Stomach (tissue), 9 donors: ENCODE data around the gene EPHB4. TPM values are rescaled to one million over a fixed set of nuclear protein-coding genes. Genes with fewer than 3 reads are reported as not detected.
"Not testable (repeated sequence)": the region's sequence is repeated elsewhere in the genome, so short reads cannot be mapped to it uniquely, and the experiment has no call there.

Experiments used
- DNase-seq, 2 donors: peaks; one replicate each; pipeline versions ENCODE4 v3.0.0 to v3.0.0-alpha.2; 2013 to 2019
- H3K27ac ChIP-seq, 5 donors: fragments of 200-600 bp in 4 of 5; sonication (generic) in 4 of 5; one replicate each; pipeline ENCODE4 v1.5.1; 2013 to 2019; ENCODE audit warnings: mild to moderate bottlenecking in 1 of 5, moderate library complexity in 1 of 5
- H3K27me3 ChIP-seq, 3 donors: fragments of 200-600 bp; sonication (generic); one replicate each; pipeline ENCODE4 v1.5.1; 2017 to 2019; ENCODE audit warnings: mixed run types in 1 of 3
- H3K36me3 ChIP-seq, 4 donors: fragments of 200-600 bp; sonication (generic); 1 replicate in 3 of 4; 2 replicates in 1 of 4; pipeline ENCODE4 v1.5.1; 2016 to 2019
- H3K4me1 ChIP-seq, 4 donors: fragments of 200-600 bp; sonication (generic); one replicate each; pipeline ENCODE4 v1.5.1; 2016 to 2019
- H3K4me3 ChIP-seq, 4 donors: fragments of 200-600 bp; sonication (generic) in 3 of 4; one replicate each; pipeline ENCODE4 v1.5.1; 2016 to 2019; ENCODE audit warnings: mild to moderate bottlenecking in 1 of 4
- H3K9me3 ChIP-seq, 4 donors: fragments of 200-600 bp; sonication (generic); one replicate each; pipeline ENCODE4 v1.5.1; 2016 to 2019
- EP300 ChIP-seq: sonication (generic); formaldehyde crosslinking; IDR thresholded peaks from one replicate; pipeline ENCODE4 v1.6.1; 2017; ENCODE audit warnings: antibody characterized with exemption
- POLR2A ChIP-seq, 4 donors: fragments of 450-650 bp; IDR thresholded peaks; one replicate each; pipeline ENCODE4 v1.6.1; 2016; ENCODE audit warnings: antibody characterized with exemption in 4 of 4, control low read depth in 2 of 4, mild to moderate bottlenecking in 1 of 4, moderate library complexity in 1 of 4
- POLR2AphosphoS5 ChIP-seq, 3 donors: sonication (generic); formaldehyde crosslinking; IDR thresholded peaks; one replicate each; pipeline ENCODE4 v1.6.1; 2016; ENCODE audit warnings: antibody characterized with exemption in 3 of 3
- WGBS, 5 donors: extraction: QIAGEN DNeasy Blood & Tissue Kit in 3 of 5; methylation state at CpG; one replicate each; pipeline versions ENCODE4 v1.1.5 to v1.1.7; 2013 to 2018; 5-methylcytosine and 5-hydroxymethylcytosine counted together
- intact Hi-C: fragments of 100-400 bp; cut with DNase I; formaldehyde crosslinking; loops from one replicate; pipeline ENCODE4 v1.15.1; 2023; ENCODE audit warnings: low total_unique reads
- polyA plus RNA-seq, 3 donors: library from polyadenylated mRNA; stranded (reverse); fragments of 200-250 nt; gene quantifications; one replicate each; pipeline ENCODE4 v1.2.3, GENCODE V29; 2013
- small RNA-seq, 4 donors: library from RNA; depleted of rRNA; stranded (forward); fragments of <200 nt; gene quantifications; one replicate each; pipeline ENCODE3, GENCODE V24; 2016
- total RNA-seq, 5 donors: library from RNA; depleted of rRNA; stranded (reverse); fragments of >200 nt; gene quantifications; one replicate each; pipeline versions ENCODE4 v1.1.0 to v1.2.3, GENCODE V29; 2014 to 2016
- TF ChIP-seq, protein P1 (sequence below), 7 experiments: fragments of 450-650 bp in 4 of 7; fragments of 200-600 bp in 3 of 7; sonication (generic) in 3 of 7; IDR thresholded peaks; one replicate each; pipeline ENCODE4 v1.5.1; 2016 to 2019; ENCODE audit warnings: antibody characterized with exemption in 7 of 7, control low read depth in 2 of 7, mild to moderate bottlenecking in 1 of 7
- donor health status: healthy with polysubstance abuse.
- donor health status: Bipolar disorder and iron deficiency.
- donor health status: healthy.

The EPHB4 gene
- total and polyA plus RNA-seq, 8 donors, result 7.3 to 128 (median 33.0) TPM

DNA sequence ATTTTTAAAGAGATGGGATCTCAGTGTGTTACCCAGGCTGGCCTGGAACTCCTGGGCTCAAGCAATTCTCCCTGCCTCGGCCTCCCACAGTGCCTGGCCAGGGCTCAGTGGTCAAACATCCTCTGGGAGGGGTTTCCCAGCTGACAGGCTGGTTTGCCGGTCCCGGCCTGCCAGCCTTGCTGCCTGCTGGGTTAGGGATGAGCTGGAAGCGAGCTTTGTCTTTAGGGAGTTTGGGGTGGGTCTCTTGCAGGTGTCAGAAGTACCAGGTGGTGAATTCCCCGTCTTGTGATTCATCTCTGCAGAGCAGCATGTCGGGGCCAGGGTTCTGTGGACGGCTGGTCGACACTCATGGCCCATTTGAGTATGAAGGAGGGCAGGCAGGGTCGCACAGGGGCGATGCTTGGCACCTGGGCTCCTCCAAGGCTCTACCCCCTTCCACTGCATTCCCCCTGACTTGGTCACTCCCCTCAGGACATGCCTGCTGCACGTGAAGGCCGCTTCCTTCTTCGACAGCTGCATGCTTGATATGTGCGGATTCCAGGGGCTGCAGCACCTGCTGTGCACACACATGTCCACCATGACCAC is 63.7 kb downstream of the EPHB4 start:
- no peak for DNase-seq
- no peak overlapping the region for H3K27ac ChIP-seq
- no peaks in the 10 kb centered on the region for H3K9me3 ChIP-seq
- intact Hi-C loops, result no loop called here
- peaks cover 0 to 18% (median 0%) of the 10 kb centered on the region in 3 donors for H3K27me3 ChIP-seq
- no peak overlapping the region for H3K4me3 ChIP-seq
- H3K36me3 ChIP-seq, result no peaks in the 10 kb centered on the region
- no peaks in the 10 kb centered on the region for H3K4me1 ChIP-seq
- TF ChIP-seq EP300, result no peak
- 55 to 74% (median 64%) methylated on average over 11 to 14 of the region's 14 CpGs for WGBS, 5 donors

DNA sequence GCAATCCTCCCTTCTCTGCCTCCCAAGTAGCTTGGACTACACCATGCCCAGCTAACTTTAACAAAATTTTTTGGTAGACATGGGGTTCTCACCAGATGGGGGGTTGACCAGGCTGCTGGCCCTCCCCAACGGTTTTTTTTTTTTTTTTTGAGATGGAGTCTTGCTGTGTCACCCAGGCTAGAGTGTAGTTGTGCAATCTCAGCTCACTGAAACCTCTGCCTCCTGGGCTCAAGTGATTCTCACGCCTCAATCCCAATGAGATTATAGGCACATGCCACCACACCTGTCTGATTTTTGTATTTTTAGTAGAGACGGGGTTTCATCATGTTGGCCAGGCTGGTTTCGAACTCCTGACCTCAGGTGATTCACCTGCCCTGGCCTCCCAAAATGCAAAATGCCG is 64.5 kb downstream of the EPHB4 start:
- WGBS, 5 donors, result 72 to 78% (median 74%) methylated on average over 5 of the region's 5 CpGs
- H3K36me3 ChIP-seq, result not testable (repeated sequence)

GRCh38 chr7:100759357-100760171 is 67.8 kb downstream of the EPHB4 start:
- TF ChIP-seq EP300 (no peak), POLR2AphosphoS5 (IDR thresholded peaks at IDR 0.05) (no peak), POLR2A (IDR thresholded peaks at IDR 0.05) (no peak)
- TF ChIP-seq, protein P1, sequence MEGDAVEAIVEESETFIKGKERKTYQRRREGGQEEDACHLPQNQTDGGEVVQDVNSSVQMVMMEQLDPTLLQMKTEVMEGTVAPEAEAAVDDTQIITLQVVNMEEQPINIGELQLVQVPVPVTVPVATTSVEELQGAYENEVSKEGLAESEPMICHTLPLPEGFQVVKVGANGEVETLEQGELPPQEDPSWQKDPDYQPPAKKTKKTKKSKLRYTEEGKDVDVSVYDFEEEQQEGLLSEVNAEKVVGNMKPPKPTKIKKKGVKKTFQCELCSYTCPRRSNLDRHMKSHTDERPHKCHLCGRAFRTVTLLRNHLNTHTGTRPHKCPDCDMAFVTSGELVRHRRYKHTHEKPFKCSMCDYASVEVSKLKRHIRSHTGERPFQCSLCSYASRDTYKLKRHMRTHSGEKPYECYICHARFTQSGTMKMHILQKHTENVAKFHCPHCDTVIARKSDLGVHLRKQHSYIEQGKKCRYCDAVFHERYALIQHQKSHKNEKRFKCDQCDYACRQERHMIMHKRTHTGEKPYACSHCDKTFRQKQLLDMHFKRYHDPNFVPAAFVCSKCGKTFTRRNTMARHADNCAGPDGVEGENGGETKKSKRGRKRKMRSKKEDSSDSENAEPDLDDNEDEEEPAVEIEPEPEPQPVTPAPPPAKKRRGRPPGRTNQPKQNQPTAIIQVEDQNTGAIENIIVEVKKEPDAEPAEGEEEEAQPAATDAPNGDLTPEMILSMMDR (IDR thresholded peaks at IDR 0.05), result no peak
- intact Hi-C loops, result no loop called here
- Histone ChIP-seq H3K4me3 (no peak overlapping the region), H3K27ac (no peak overlapping the region), H3K36me3 (no peaks in the 10 kb centered on the region), H3K9me3 (no peaks in the 10 kb centered on the region), H3K27me3 (peaks cover 0 to 17% (median 0%) of the 10 kb centered on the region in 3 donors), H3K4me1 (no peaks in the 10 kb centered on the region)
- no peak for DNase-seq
- 52 to 62% (median 59%) methylated on average over 9 to 19 of the region's 19 CpGs for WGBS, 5 donors

More for the DNA sequence above, 64.5 kb downstream of the EPHB4 start:
- H3K27ac ChIP-seq, H3K9me3 ChIP-seq, intact Hi-C loops, H3K4me3 ChIP-seq, H3K4me1 ChIP-seq, DNase-seq: not testable (repeated sequence)
- peaks cover 0 to 17% (median 0%) of the 10 kb centered on the region in 3 donors for H3K27me3 ChIP-seq

DNA sequence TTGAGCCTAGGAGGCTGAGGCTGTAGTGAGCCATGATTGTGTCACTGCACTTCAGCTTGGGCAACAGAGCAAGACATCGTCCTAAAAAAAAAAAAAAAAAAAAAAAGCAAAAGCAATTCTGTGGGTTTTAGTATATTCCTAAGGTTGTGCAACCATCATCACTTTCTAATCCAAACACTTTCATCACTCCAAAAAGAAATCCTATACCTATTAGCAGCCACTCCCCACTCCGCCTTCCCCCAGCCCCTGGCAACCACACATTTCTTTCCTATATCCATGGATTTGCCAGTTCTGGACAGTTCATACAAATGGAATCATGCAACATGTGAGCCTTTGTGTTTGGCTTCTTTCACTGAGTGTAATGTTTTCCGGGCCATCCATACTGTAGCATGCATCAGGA is 73.6 kb downstream of the EPHB4 start:
- Histone ChIP-seq H3K27ac (no peak overlapping the region), H3K36me3 (no peaks in the 10 kb centered on the region), H3K4me1 (no peaks in the 10 kb centered on the region), H3K9me3 (no peaks in the 10 kb centered on the region), H3K27me3 (peaks cover 0 to 41% (median 10%) of the 10 kb centered on the region in 3 donors), H3K4me3 (no peak overlapping the region)
- intact Hi-C loops, result no loop called here
- no peak for DNase-seq
- no peak for TF ChIP-seq POLR2AphosphoS5 (IDR thresholded peaks at IDR 0.05)
- TF ChIP-seq, protein P1 (IDR thresholded peaks at IDR 0.05), result no peak
- no peak for TF ChIP-seq POLR2A (IDR thresholded peaks at IDR 0.05)
- no peak for TF ChIP-seq EP300
- WGBS, 5 donors, result 75 to 87% (median 82%) methylated on average over 2 to 3 of the region's 3 CpGs

- no peak overlapping the region for H3K4me3 ChIP-seq
- TF ChIP-seq POLR2AphosphoS5 (IDR thresholded peaks at IDR 0.05), result no peak
- TF ChIP-seq, protein P1 (IDR thresholded peaks at IDR 0.05), result no peak
- no peak for TF ChIP-seq POLR2A (IDR thresholded peaks at IDR 0.05)
- TF ChIP-seq EP300, result no peak
- no peaks in the 10 kb centered on the region for H3K36me3 ChIP-seq
- intact Hi-C loops, result no loop called here
- peaks cover 0 to 44% (median 10%) of the 10 kb centered on the region in 3 donors for H3K27me3 ChIP-seq
- no peaks in the 10 kb centered on the region for H3K9me3 ChIP-seq
- no peak overlapping the region for H3K27ac ChIP-seq
- H3K4me1 ChIP-seq, result no peaks in the 10 kb centered on the region
- 75 to 86% (median 79%) methylated on average over 5 of the region's 5 CpGs for WGBS, 5 donors
- no peak for DNase-seq
Observed at GRCh38 chr7:100752994-100753393, 74.3 kb downstream of the EPHB4 start.

Small RNA genes lying within 50 kb of the gene (small RNA-seq; reads per million reads assigned to genes)
- 0 reads per million in 4 donors for gene RN7SL750P

Other genes starting within 250 kb of the EPHB4 start
- gene LRCH4, start 241.4 kb downstream of the EPHB4 start, total RNA-seq, result 100 to 1,000 TPM in 3 of 5 donors, 10 to 100 TPM in 2; 23.7 to 263 (median 154) TPM
- 10 to 100 TPM; 23.5 to 39.5 (median 26.0) TPM for gene LRCH4, start 241.4 kb downstream of the EPHB4 start, polyA plus RNA-seq
- gene FBXO24, start 241.2 kb downstream of the EPHB4 start, total RNA-seq, result under 1 TPM in 3 of 5 donors, not detected in 2; 0.37 to 0.45 (median 0.43) TPM
- under 1 TPM in 2 of 3 donors, not detected in 1; 0.44 to 0.88 TPM for gene FBXO24, start 241.2 kb downstream of the EPHB4 start, polyA plus RNA-seq
- 100 to 1,000 TPM in 1 of 5 donors, 10 to 100 TPM in 4; 15.8 to 129 (median 37.8) TPM for gene PCOLCE, start 225.2 kb downstream of the EPHB4 start, total RNA-seq
- gene PCOLCE, start 225.2 kb downstream of the EPHB4 start, polyA plus RNA-seq, result 10 to 100 TPM; 15.6 to 25.0 (median 18.6) TPM
- gene MOSPD3, start 215.0 kb downstream of the EPHB4 start, total RNA-seq, result 10 to 100 TPM in 2 of 5 donors, 1 to 10 TPM in 2, not detected in 1; 4.0 to 21.1 (median 9.8) TPM
- 10 to 100 TPM; 20.4 to 30.7 (median 29.1) TPM for gene MOSPD3, start 215.0 kb downstream of the EPHB4 start, polyA plus RNA-seq
- gene TFR2, start 186.0 kb downstream of the EPHB4 start, total RNA-seq, result 10 to 100 TPM in 1 of 5 donors, 1 to 10 TPM in 3, not detected in 1; 1.2 to 11.6 (median 3.3) TPM
- 1 to 10 TPM; 1.7 to 5.1 (median 3.1) TPM for gene TFR2, start 186.0 kb downstream of the EPHB4 start, polyA plus RNA-seq
- gene ACTL6B, start 171.1 kb downstream of the EPHB4 start, total RNA-seq, result under 1 TPM in 2 of 5 donors, not detected in 3; 0.37 to 0.43 TPM
- gene ACTL6B, start 171.1 kb downstream of the EPHB4 start, polyA plus RNA-seq, result 1 to 10 TPM in 2 of 3 donors, under 1 TPM in 1; 0.25 to 1.4 (median 1.2) TPM
- 100 to 1,000 TPM in 3 of 5 donors, 10 to 100 TPM in 2; 52.9 to 290 (median 152) TPM for gene GNB2, start 153.8 kb downstream of the EPHB4 start, total RNA-seq
- 100 to 1,000 TPM; 147 to 219 (median 169) TPM for gene GNB2, start 153.8 kb downstream of the EPHB4 start, polyA plus RNA-seq
- 100 to 1,000 TPM in 1 of 5 donors, 10 to 100 TPM in 4; 27.9 to 127 (median 87.9) TPM for gene GIGYF1, start 133.3 kb downstream of the EPHB4 start, total RNA-seq
- gene GIGYF1, start 133.3 kb downstream of the EPHB4 start, polyA plus RNA-seq, result 10 to 100 TPM; 10.5 to 19.9 (median 19.7) TPM
- gene POP7, start 121.4 kb downstream of the EPHB4 start, total RNA-seq, result 10 to 100 TPM in 4 of 5 donors, not detected in 1; 23.3 to 70.1 (median 38.3) TPM
- gene POP7, start 121.4 kb downstream of the EPHB4 start, polyA plus RNA-seq, result 10 to 100 TPM; 38.1 to 45.2 (median 39.0) TPM
- not detected for gene EPO, start 107.1 kb downstream of the EPHB4 start, total RNA-seq
- not detected for gene EPO, start 107.1 kb downstream of the EPHB4 start, polyA plus RNA-seq
- not detected for gene ZAN, start 93.9 kb downstream of the EPHB4 start, total RNA-seq
- not detected for gene ZAN, start 93.9 kb downstream of the EPHB4 start, polyA plus RNA-seq
- 10 to 100 TPM in 3 of 5 donors, 1 to 10 TPM in 2; 2.9 to 44.6 (median 25.9) TPM for gene SLC12A9, start 25.2 kb upstream of the EPHB4 start, total RNA-seq
- gene SLC12A9, start 25.2 kb upstream of the EPHB4 start, polyA plus RNA-seq, result 10 to 100 TPM in 1 of 3 donors, 1 to 10 TPM in 2; 4.9 to 21.7 (median 9.0) TPM
- 10 to 100 TPM in 3 of 5 donors, 1 to 10 TPM in 2; 4.7 to 44.3 (median 14.7) TPM for gene TRIP6, start 39.9 kb upstream of the EPHB4 start, total RNA-seq
- 10 to 100 TPM; 23.8 to 50.0 (median 26.2) TPM for gene TRIP6, start 39.9 kb upstream of the EPHB4 start, polyA plus RNA-seq
- 100 to 1,000 TPM in 2 of 5 donors, 10 to 100 TPM in 3; 45.2 to 184 (median 86.2) TPM for gene SRRT, start 47.6 kb upstream of the EPHB4 start, total RNA-seq
- 10 to 100 TPM; 63.7 to 97.1 (median 68.9) TPM for gene SRRT, start 47.6 kb upstream of the EPHB4 start, polyA plus RNA-seq
- 10 to 100 TPM in 1 of 5 donors, under 1 TPM in 1, not detected in 3; 0.73 to 22.6 TPM for gene UFSP1, start 62.2 kb upstream of the EPHB4 start, total RNA-seq
- gene UFSP1, start 62.2 kb upstream of the EPHB4 start, polyA plus RNA-seq, result 1 to 10 TPM; 2.0 to 4.3 (median 4.1) TPM
- 1 to 10 TPM in 1 of 5 donors, under 1 TPM in 1, not detected in 3; 0.43 to 2.4 TPM for gene ACHE, start 68.4 kb upstream of the EPHB4 start, total RNA-seq
- 1 to 10 TPM in 1 of 3 donors, under 1 TPM in 2; 0.25 to 1.5 (median 0.31) TPM for gene ACHE, start 68.4 kb upstream of the EPHB4 start, polyA plus RNA-seq
- gene MUC3A, start 122.0 kb upstream of the EPHB4 start, total RNA-seq, result 100 to 1,000 TPM in 1 of 5 donors, 1 to 10 TPM in 3, under 1 TPM in 1; 0.45 to 527 (median 1.9) TPM
- under 1 TPM; 0.45 to 0.76 (median 0.62) TPM for gene MUC3A, start 122.0 kb upstream of the EPHB4 start, polyA plus RNA-seq
- 10 to 100 TPM in 1 of 5 donors, under 1 TPM in 3, not detected in 1; under 0.01 to 76.8 (median 0.58) TPM for gene MUC12, start 142.0 kb upstream of the EPHB4 start, total RNA-seq
- gene MUC12, start 142.0 kb upstream of the EPHB4 start, polyA plus RNA-seq, result 10 to 100 TPM in 1 of 3 donors, 1 to 10 TPM in 2; 1.4 to 13.9 (median 5.5) TPM
- under 1 TPM in 1 of 5 donors, not detected in 4; 0.73 TPM for gene MUC17, start 192.6 kb upstream of the EPHB4 start, total RNA-seq
- not detected for gene MUC17, start 192.6 kb upstream of the EPHB4 start, polyA plus RNA-seq